A549 treated with Hydrocortisone at 1 μM for 4 hours (cell line): ENCODE data around the gene PJA2. TPM values are rescaled to one million over a fixed set of nuclear protein-coding genes. Genes with fewer than 3 reads are reported as not detected.

Source experiments
- total RNA-seq: library from RNA; stranded (reverse); fragments of 200-300 nt; extraction: Qiagen RNA extraction; gene quantifications from 5 replicates; pipeline ENCODE4 v1.2.3, GENCODE V29; 2022

PJA2 gene, protein sequence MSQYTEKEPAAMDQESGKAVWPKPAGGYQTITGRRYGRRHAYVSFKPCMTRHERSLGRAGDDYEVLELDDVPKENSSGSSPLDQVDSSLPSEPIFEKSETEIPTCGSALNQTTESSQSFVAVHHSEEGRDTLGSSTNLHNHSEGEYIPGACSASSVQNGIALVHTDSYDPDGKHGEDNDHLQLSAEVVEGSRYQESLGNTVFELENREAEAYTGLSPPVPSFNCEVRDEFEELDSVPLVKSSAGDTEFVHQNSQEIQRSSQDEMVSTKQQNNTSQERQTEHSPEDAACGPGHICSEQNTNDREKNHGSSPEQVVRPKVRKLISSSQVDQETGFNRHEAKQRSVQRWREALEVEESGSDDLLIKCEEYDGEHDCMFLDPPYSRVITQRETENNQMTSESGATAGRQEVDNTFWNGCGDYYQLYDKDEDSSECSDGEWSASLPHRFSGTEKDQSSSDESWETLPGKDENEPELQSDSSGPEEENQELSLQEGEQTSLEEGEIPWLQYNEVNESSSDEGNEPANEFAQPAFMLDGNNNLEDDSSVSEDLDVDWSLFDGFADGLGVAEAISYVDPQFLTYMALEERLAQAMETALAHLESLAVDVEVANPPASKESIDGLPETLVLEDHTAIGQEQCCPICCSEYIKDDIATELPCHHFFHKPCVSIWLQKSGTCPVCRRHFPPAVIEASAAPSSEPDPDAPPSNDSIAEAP
- 12.2 to 24.2 TPM (median 16.6 TPM) in 5 replicates for total RNA-seq

DNA sequence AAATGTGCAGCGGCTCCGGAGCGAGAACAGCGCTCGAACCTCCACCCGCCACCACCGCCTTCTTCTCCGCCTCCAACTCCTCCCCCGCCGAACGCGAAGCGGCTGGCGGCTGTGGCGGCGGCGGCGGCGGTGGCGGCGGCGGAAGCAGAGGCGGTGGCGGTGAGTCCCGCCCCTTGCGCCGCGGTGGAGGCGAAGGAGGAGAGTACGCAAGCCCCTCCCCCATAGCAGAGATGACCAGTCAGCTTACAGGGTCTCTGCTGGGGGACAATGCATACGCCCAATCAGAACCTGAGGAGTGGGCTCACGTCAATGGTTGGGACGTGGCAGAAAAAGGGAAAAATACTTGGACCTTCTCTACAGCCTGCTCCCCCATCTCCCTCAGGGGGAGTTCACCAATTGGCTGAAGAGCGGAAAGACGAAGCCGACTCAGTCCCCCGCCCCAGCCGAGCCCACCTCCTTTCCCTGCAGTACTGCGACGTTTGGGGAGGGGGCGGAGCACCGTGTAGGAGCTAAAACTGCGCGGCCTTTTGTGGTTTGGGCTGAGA, at the start of gene PJA2:
PJA2 (minus strand) TSS at position 131 of the 545 bp plus-strand sequence. CDS start 26,541 bp downstream, outside the sequence.

